ENCODE results near the gene WNT4. TPM values are rescaled to one million over a fixed set of nuclear protein-coding genes. Genes with fewer than 3 reads are reported as not detected.

WNT4 gene
- total and polyA plus RNA-seq, 4 donors, result not detected

- ATAC-seq (ENCODE audit: low FRiP score), result no peak
- H3K4me1 ChIP-seq (ENCODE audit: control insufficient read depth in 1 of 2, insufficient read depth in 2 of 2, low read length in 2 of 2), result no peaks in the 10 kb centered on the region
- H3K27me3 ChIP-seq (ENCODE audit: control insufficient read depth in 1 of 2, insufficient read depth in 2 of 2, low read length in 1 of 2), result no peaks in the 10 kb centered on the region
- intact Hi-C loops (cut with DNase I), result no loop called here
- no peak overlapping the region for H3K4me3 ChIP-seq (ENCODE audit: low read length in 2 of 2)
- DNase-seq, result no peak
- WGBS, 2 donors, result 75 to 88% methylated on average over 12 of the region's 12 CpGs
- no peak overlapping the region for H3K27ac ChIP-seq (ENCODE audit: low read depth in 1 of 2, low read length in 2 of 2)
- no peaks in the 10 kb centered on the region for H3K36me3 ChIP-seq (ENCODE audit: control insufficient read depth in 1 of 2, insufficient read depth in 2 of 2, low read length in 1 of 2)
- no peaks in the 10 kb centered on the region for H3K9me3 ChIP-seq (ENCODE audit: control insufficient read depth, low read length)
Observed at GRCh38 chr1:22128392-22128791, 14.5 kb downstream of the WNT4 start.

GRCh38 chr1:22127731-22128130, 15.2 kb downstream of the WNT4 start:
- H3K9me3 ChIP-seq (ENCODE audit: control insufficient read depth, low read length), result no peaks in the 10 kb centered on the region
- no peak for DNase-seq
- intact Hi-C loops (cut with DNase I), result no loop called here
- no peak overlapping the region for H3K4me3 ChIP-seq (ENCODE audit: low read length in 2 of 2)
- no peak overlapping the region for H3K27ac ChIP-seq (ENCODE audit: low read depth in 1 of 2, low read length in 2 of 2)
- no peaks in the 10 kb centered on the region for H3K4me1 ChIP-seq (ENCODE audit: control insufficient read depth in 1 of 2, insufficient read depth in 2 of 2, low read length in 2 of 2)
- ATAC-seq (ENCODE audit: low FRiP score), result no peak
- no peaks in the 10 kb centered on the region for H3K36me3 ChIP-seq (ENCODE audit: control insufficient read depth in 1 of 2, insufficient read depth in 2 of 2, low read length in 1 of 2)
- 40 to 53% methylated on average over 3 of the region's 3 CpGs for WGBS, 2 donors
- H3K27me3 ChIP-seq (ENCODE audit: control insufficient read depth in 1 of 2, insufficient read depth in 2 of 2, low read length in 1 of 2), result no peaks in the 10 kb centered on the region

GRCh38 chr1:22127248-22127647, 15.6 kb downstream of the WNT4 start:
- Histone ChIP-seq H3K36me3 (ENCODE audit: control insufficient read depth in 1 of 2, insufficient read depth in 2 of 2, low read length in 1 of 2) (no peaks in the 10 kb centered on the region), H3K27me3 (ENCODE audit: control insufficient read depth in 1 of 2, insufficient read depth in 2 of 2, low read length in 1 of 2) (no peaks in the 10 kb centered on the region), H3K9me3 (ENCODE audit: control insufficient read depth, low read length) (no peaks in the 10 kb centered on the region), H3K27ac (ENCODE audit: low read depth in 1 of 2, low read length in 2 of 2) (no peak overlapping the region), H3K4me1 (ENCODE audit: control insufficient read depth in 1 of 2, insufficient read depth in 2 of 2, low read length in 2 of 2) (no peaks in the 10 kb centered on the region), H3K4me3 (ENCODE audit: low read length in 2 of 2) (no peak overlapping the region)
- ATAC-seq (ENCODE audit: low FRiP score) (no peak), DNase-seq (no peak)
- intact Hi-C loops (cut with DNase I), result no loop called here
- WGBS, 2 donors, result 92 to 94% methylated on average over 6 of the region's 6 CpGs

GRCh38 chr1:22126531-22126930, 16.4 kb downstream of the WNT4 start:
- intact Hi-C loops (cut with DNase I), result no loop called here
- WGBS, 2 donors, result 89 to 93% methylated on average over 12 of the region's 12 CpGs
- H3K9me3 ChIP-seq (ENCODE audit: control insufficient read depth, low read length), result no peaks in the 10 kb centered on the region

GRCh38 chr1:22124592-22125229, 18.2 kb downstream of the WNT4 start:
- Histone ChIP-seq H3K4me3 (ENCODE audit: low read length in 2 of 2) (no peak overlapping the region), H3K9me3 (ENCODE audit: control insufficient read depth, low read length) (no peaks in the 10 kb centered on the region), H3K4me1 (ENCODE audit: control insufficient read depth in 1 of 2, insufficient read depth in 2 of 2, low read length in 2 of 2) (no peaks in the 10 kb centered on the region), H3K36me3 (ENCODE audit: control insufficient read depth in 1 of 2, insufficient read depth in 2 of 2, low read length in 1 of 2) (no peaks in the 10 kb centered on the region), H3K27me3 (ENCODE audit: control insufficient read depth in 1 of 2, insufficient read depth in 2 of 2, low read length in 1 of 2) (no peaks in the 10 kb centered on the region), H3K27ac (ENCODE audit: low read depth in 1 of 2, low read length in 2 of 2) (no peak overlapping the region)
- DNase-seq, result no peak
- no peak for ATAC-seq (ENCODE audit: low FRiP score)
- WGBS, 2 donors, result 91 to 95% methylated on average over 8 of the region's 8 CpGs
- intact Hi-C loops (cut with DNase I), result no loop called here

More at GRCh38 chr1:22126531-22126930, 16.4 kb downstream of the WNT4 start:
- Histone ChIP-seq H3K4me1 (ENCODE audit: control insufficient read depth in 1 of 2, insufficient read depth in 2 of 2, low read length in 2 of 2) (no peaks in the 10 kb centered on the region), H3K4me3 (ENCODE audit: low read length in 2 of 2) (no peak overlapping the region), H3K36me3 (ENCODE audit: control insufficient read depth in 1 of 2, insufficient read depth in 2 of 2, low read length in 1 of 2) (no peaks in the 10 kb centered on the region), H3K27me3 (ENCODE audit: control insufficient read depth in 1 of 2, insufficient read depth in 2 of 2, low read length in 1 of 2) (no peaks in the 10 kb centered on the region), H3K27ac (ENCODE audit: low read depth in 1 of 2, low read length in 2 of 2) (no peak overlapping the region)
- no peak for DNase-seq
- ATAC-seq (ENCODE audit: low FRiP score), result no peak

- H3K27me3 ChIP-seq (ENCODE audit: control insufficient read depth in 1 of 2, insufficient read depth in 2 of 2, low read length in 1 of 2), result no peaks in the 10 kb centered on the region
- H3K4me3 ChIP-seq (ENCODE audit: low read length in 2 of 2), result no peak overlapping the region
- WGBS, 2 donors, result 87 to 88% methylated on average over 9 of the region's 9 CpGs
- H3K36me3 ChIP-seq (ENCODE audit: control insufficient read depth in 1 of 2, insufficient read depth in 2 of 2, low read length in 1 of 2), result no peaks in the 10 kb centered on the region
- ATAC-seq (ENCODE audit: low FRiP score) (no peak), DNase-seq (no peak)
- no peaks in the 10 kb centered on the region for H3K4me1 ChIP-seq (ENCODE audit: control insufficient read depth in 1 of 2, insufficient read depth in 2 of 2, low read length in 2 of 2)
- intact Hi-C loops (cut with DNase I), result no loop called here
- no peak overlapping the region for H3K27ac ChIP-seq (ENCODE audit: low read depth in 1 of 2, low read length in 2 of 2)
- H3K9me3 ChIP-seq (ENCODE audit: control insufficient read depth, low read length), result no peaks in the 10 kb centered on the region
Observed at GRCh38 chr1:22123901-22124404, 18.9 kb downstream of the WNT4 start.

GRCh38 chr1:22123071-22123390, 19.9 kb downstream of the WNT4 start:
- no peaks in the 10 kb centered on the region for H3K4me1 ChIP-seq (ENCODE audit: control insufficient read depth in 1 of 2, insufficient read depth in 2 of 2, low read length in 2 of 2)
- intact Hi-C loops (cut with DNase I), result no loop called here
- no peak overlapping the region for H3K4me3 ChIP-seq (ENCODE audit: low read length in 2 of 2)
- WGBS, 2 donors, result 72 to 74% methylated on average over 8 of the region's 8 CpGs
- H3K27ac ChIP-seq (ENCODE audit: low read depth in 1 of 2, low read length in 2 of 2), result no peak overlapping the region
- ATAC-seq (ENCODE audit: low FRiP score) (no peak), DNase-seq (no peak)
- no peaks in the 10 kb centered on the region for H3K9me3 ChIP-seq (ENCODE audit: control insufficient read depth, low read length)
- no peaks in the 10 kb centered on the region for H3K27me3 ChIP-seq (ENCODE audit: control insufficient read depth in 1 of 2, insufficient read depth in 2 of 2, low read length in 1 of 2)
- no peaks in the 10 kb centered on the region for H3K36me3 ChIP-seq (ENCODE audit: control insufficient read depth in 1 of 2, insufficient read depth in 2 of 2, low read length in 1 of 2)

GRCh38 chr1:22122273-22123070, 20.4 kb downstream of the WNT4 start:
- Histone ChIP-seq H3K27ac (ENCODE audit: low read depth in 1 of 2, low read length in 2 of 2) (no peak overlapping the region), H3K4me1 (ENCODE audit: control insufficient read depth in 1 of 2, insufficient read depth in 2 of 2, low read length in 2 of 2) (no peaks in the 10 kb centered on the region), H3K27me3 (ENCODE audit: control insufficient read depth in 1 of 2, insufficient read depth in 2 of 2, low read length in 1 of 2) (no peaks in the 10 kb centered on the region), H3K36me3 (ENCODE audit: control insufficient read depth in 1 of 2, insufficient read depth in 2 of 2, low read length in 1 of 2) (no peaks in the 10 kb centered on the region), H3K4me3 (ENCODE audit: low read length in 2 of 2) (no peak overlapping the region), H3K9me3 (ENCODE audit: control insufficient read depth, low read length) (no peaks in the 10 kb centered on the region)
- DNase-seq (no peak), ATAC-seq (ENCODE audit: low FRiP score) (no peak)
- intact Hi-C loops (cut with DNase I), result no loop called here
- 76 to 77% methylated on average over 21 of the region's 21 CpGs for WGBS, 2 donors

- Histone ChIP-seq H3K27ac (ENCODE audit: low read depth in 1 of 2, low read length in 2 of 2) (no peak overlapping the region), H3K36me3 (ENCODE audit: control insufficient read depth in 1 of 2, insufficient read depth in 2 of 2, low read length in 1 of 2) (no peaks in the 10 kb centered on the region), H3K4me1 (ENCODE audit: control insufficient read depth in 1 of 2, insufficient read depth in 2 of 2, low read length in 2 of 2) (no peaks in the 10 kb centered on the region), H3K9me3 (ENCODE audit: control insufficient read depth, low read length) (no peaks in the 10 kb centered on the region), H3K27me3 (ENCODE audit: control insufficient read depth in 1 of 2, insufficient read depth in 2 of 2, low read length in 1 of 2) (no peaks in the 10 kb centered on the region), H3K4me3 (ENCODE audit: low read length in 2 of 2) (no peak overlapping the region)
- no peak for ATAC-seq (ENCODE audit: low FRiP score)
- WGBS, 2 donors, result 80 to 81% methylated on average over 15 of the region's 15 CpGs
- intact Hi-C loops (cut with DNase I), result no loop called here
- no peak for DNase-seq
Observed at GRCh38 chr1:22121421-22121911, 21.4 kb downstream of the WNT4 start.
